GM12864 (cell line): ENCODE results near the gene HBS1L.
A peak's percentile ranks its signal among the peaks of the same experiment; 100 is the strongest.

ENCODE experiments used
- DNase-seq: peaks from one replicate; pipeline ENCODE4 v3.0.0-alpha.2; 2011; ENCODE audit warnings: low read depth
- H3K4me3 ChIP-seq: 2 replicates; pipeline ENCODE4 v1.5.1; 2011; ENCODE audit warnings: mild to moderate bottlenecking, low read depth, low read length, control low read depth
- TF ChIP-seq, protein P1 (sequence below): IDR thresholded peaks from 2 replicates; pipeline ENCODE4 v1.5.1; 2011; ENCODE audit warnings: low read depth, mild to moderate bottlenecking, moderate library complexity, low read length, control low read depth, inconsistent platforms; ENCODE audit errors: missing control alignments

Gene HBS1L

GRCh38 chr6:135006386-135006914 is 48.2 kb downstream of the HBS1L start:
- H3K4me3 ChIP-seq = no peak overlapping the region
- TF ChIP-seq, protein P1, sequence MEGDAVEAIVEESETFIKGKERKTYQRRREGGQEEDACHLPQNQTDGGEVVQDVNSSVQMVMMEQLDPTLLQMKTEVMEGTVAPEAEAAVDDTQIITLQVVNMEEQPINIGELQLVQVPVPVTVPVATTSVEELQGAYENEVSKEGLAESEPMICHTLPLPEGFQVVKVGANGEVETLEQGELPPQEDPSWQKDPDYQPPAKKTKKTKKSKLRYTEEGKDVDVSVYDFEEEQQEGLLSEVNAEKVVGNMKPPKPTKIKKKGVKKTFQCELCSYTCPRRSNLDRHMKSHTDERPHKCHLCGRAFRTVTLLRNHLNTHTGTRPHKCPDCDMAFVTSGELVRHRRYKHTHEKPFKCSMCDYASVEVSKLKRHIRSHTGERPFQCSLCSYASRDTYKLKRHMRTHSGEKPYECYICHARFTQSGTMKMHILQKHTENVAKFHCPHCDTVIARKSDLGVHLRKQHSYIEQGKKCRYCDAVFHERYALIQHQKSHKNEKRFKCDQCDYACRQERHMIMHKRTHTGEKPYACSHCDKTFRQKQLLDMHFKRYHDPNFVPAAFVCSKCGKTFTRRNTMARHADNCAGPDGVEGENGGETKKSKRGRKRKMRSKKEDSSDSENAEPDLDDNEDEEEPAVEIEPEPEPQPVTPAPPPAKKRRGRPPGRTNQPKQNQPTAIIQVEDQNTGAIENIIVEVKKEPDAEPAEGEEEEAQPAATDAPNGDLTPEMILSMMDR = no peak
- DNase-seq = no peak

- no peak for DNase-seq
- no peak overlapping the region for H3K4me3 ChIP-seq
- TF ChIP-seq, protein P1 = no peak
Measured at GRCh38 chr6:135004399-135004798, 50.2 kb downstream of the HBS1L start.

DNA sequence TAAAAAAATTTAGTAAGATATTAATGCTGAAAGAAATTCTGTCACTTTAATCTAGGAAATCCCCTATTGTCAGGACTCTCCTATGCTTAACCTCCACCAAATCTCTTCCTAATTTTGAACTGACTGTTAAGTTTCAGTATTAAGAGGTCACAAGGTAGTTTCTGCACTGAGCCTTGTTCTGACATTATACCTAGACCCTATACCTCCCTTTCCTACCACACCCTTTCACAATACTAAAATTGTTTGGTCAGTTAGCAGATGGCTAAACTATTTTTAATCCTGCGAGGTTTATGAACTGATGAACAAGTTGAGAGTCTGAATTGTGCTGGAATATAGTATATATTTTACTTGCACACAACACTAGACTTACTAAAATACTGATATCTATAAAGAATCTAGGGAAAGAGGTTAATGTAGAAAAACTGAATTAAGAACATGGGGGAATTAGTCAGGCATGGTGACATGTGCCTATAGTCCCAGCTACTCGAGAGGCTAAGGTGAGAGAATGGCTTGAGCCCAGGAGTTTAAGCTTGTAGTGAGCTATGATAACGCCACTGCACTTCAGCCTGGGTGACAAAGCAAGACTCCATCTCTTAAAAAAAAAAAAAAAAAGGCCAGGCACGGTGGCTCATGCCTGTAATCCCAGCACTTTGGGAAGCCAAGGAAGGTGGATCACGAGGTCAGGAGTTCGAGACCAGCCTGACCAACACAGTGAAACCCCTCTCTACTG is 51.5 kb downstream of the HBS1L start:
- TF ChIP-seq, protein P1 = no peak
- DNase-seq = peak; percentile 72
- H3K4me3 ChIP-seq = no peak overlapping the region

DNA sequence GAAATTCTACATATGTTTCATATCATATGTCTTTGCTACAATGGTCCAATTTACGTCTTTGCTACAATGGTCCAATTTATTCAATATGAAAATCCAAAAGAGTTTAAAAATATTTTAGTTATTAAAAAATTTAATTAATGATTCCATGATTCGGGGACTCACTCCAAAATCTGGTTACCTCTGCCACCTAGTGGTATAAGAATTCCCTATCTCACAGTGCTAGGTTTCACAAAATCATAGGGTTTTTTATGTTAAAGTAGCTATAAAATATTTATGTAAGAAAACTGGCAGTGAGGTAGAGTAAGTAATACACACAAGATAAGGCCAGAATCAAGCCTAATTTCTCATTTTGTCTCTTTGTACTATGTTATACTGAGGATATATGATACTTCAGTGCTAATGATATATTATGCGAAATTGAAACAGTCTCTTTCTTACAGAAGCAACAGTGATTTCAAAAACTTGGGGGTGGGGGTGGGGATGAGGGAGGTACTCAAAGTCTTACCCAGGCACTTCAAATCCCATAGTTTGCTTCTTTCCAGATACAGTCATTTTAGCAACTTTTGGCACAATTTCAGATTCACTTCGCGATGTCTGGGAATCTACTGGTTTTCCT is 52.3 kb downstream of the HBS1L start:
- TF ChIP-seq, protein P1 = peak; percentile 42
- no peak overlapping the region for H3K4me3 ChIP-seq
- no peak for DNase-seq

GRCh38 chr6:134999107-134999506 is 55.5 kb downstream of the HBS1L start:
- TF ChIP-seq, protein P1 = no peak
- H3K4me3 ChIP-seq = no peak overlapping the region
- no peak for DNase-seq

DNA sequence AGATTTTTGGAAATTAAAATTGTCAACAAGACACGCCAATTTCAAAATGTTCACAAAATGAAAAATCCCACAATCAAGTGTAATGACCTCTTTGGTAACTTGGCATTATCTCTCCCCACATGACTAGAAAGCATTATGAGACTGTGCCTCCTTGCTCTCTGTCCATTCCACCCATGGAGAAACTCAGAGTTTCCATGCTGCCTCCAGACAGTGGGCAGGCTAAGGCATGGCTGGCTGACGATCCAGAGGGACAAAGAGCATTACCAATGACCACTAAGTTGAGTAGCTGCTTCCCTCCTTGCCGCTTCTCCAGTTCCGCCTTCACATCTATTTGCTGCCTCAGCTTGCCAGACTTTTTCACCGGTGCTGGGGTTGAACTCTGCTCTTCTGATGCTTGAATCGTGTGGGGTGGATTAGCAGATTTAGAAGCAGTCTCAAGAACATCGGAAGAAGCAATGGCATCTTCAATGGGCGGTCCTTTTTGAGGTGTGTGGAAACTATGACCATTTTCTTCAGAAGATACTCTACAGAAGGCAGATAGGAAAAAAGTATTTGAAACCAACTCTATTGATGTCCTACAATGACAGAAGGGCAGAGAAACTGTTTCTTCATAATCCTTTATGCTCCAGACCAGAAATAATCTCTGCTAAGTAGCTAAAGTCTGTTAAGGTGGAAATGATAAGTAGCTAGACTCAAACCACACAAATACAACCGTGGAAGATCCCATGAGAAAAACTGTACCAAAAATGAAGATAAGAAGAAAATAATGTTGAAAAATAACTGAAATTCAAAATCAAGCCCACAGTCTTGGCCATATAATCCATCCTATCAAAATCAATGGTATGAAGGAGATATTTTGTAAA is 57.3 kb downstream of the HBS1L start:
- H3K4me3 ChIP-seq = no peak overlapping the region
- no peak for DNase-seq
- TF ChIP-seq, protein P1 = no peak
